Hypothalamus (tissue), 51 donors: Measurements from ENCODE around the gene TGFB2.

ENCODE experiments used
- DNase-seq, 51 donors: peaks; one replicate each; lab custom pipeline; 2025; lab: John Stamatoyannopoulos, UW

TGFB2 gene

GRCh38 chr1:218479436-218480115 is 134.4 kb downstream of the TGFB2 start:
- DNase-seq: no peak

GRCh38 chr1:218480137-218480536 is 135.0 kb downstream of the TGFB2 start:
- DNase-seq: no peak

- DNase-seq: no peak
These were observed 135.5 kb downstream of the TGFB2 start for GRCh38 chr1:218480588-218481099.

- no peak for DNase-seq
These were observed 136.1 kb downstream of the TGFB2 start for GRCh38 chr1:218481116-218481775.

GRCh38 chr1:218482683-218483082 is 137.5 kb downstream of the TGFB2 start:
- no peak for DNase-seq

- DNase-seq: no peak
These were observed 140.2 kb downstream of the TGFB2 start for GRCh38 chr1:218485241-218485928.

- DNase-seq: no peak
These were observed 143.4 kb downstream of the TGFB2 start for GRCh38 chr1:218488531-218488930.

GRCh38 chr1:218488986-218489385 is 143.8 kb downstream of the TGFB2 start:
- no peak for DNase-seq

GRCh38 chr1:218490406-218490922 is 145.3 kb downstream of the TGFB2 start:
- DNase-seq: no peak

GRCh38 chr1:218492874-218493273 is 147.7 kb downstream of the TGFB2 start:
- DNase-seq: no peak

GRCh38 chr1:218493986-218494385 is 148.8 kb downstream of the TGFB2 start:
- no peak for DNase-seq
